HUES6 (cell line): ENCODE data around the gene CCDC14.

Experiments used
- H3K27ac ChIP-seq: 2 replicates; pipeline ENCODE4 v1.7.0; 2013; ENCODE audit warnings: low read depth, mild to moderate bottlenecking, low read length, inconsistent platforms
- H3K27me3 ChIP-seq: 2 replicates; pipeline ENCODE4 v1.6.1; 2013; ENCODE audit warnings: low read length; ENCODE audit not compliant: control insufficient read depth, insufficient read depth
- H3K36me3 ChIP-seq: 2 replicates; pipeline ENCODE4 v1.6.1; 2013; ENCODE audit warnings: low read length; ENCODE audit not compliant: control insufficient read depth, insufficient read depth
- H3K4me1 ChIP-seq: 2 replicates; pipeline ENCODE4 v1.6.1; 2013; ENCODE audit warnings: low read length; ENCODE audit not compliant: control insufficient read depth, insufficient read depth
- H3K4me3 ChIP-seq: 2 replicates; pipeline ENCODE4 v1.5.1; 2013; ENCODE audit warnings: low read depth, low read length
- H3K9ac ChIP-seq: one replicate; pipeline ENCODE4 v1.6.1; 2013; ENCODE audit warnings: mild to moderate bottlenecking, low read length
- H3K9me3 ChIP-seq: 2 replicates; pipeline ENCODE4 v1.6.1; 2013; ENCODE audit warnings: low read depth, low read length; ENCODE audit not compliant: control insufficient read depth, insufficient read depth

The CCDC14 gene

DNA sequence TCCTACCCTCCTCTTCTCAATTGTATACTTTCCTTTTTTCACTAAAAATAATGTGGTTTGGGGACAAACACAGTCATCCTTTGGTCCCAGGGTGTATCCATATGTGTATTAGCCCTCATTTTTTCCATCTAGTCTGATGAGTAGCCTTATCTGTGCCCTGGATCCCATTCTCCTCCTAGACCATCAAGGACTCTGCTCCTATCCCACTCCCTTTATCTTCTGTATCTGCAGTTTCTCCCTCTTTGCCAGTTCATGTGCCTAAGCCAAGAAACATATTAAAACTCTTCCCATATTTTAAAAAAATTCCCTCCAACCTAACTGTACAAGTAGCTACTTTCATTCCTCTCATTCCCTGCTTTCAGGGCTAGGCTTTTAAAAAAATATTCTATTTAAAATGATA, 25.2 kb downstream of the CCDC14 start:
- Histone ChIP-seq H3K9me3 (no peaks in the 10 kb centered on the region), H3K4me3 (no peak overlapping the region), H3K27me3 (no peaks in the 10 kb centered on the region), H3K4me1 (no peaks in the 10 kb centered on the region), H3K27ac (no peak overlapping the region), H3K9ac (no peak overlapping the region), H3K36me3 (peaks cover 74% of the 10 kb centered on the region)

GRCh38 chr3:123934250-123934649, 26.8 kb downstream of the CCDC14 start:
- peaks cover 78% of the 10 kb centered on the region for H3K36me3 ChIP-seq
- no peak overlapping the region for H3K9ac ChIP-seq
- H3K27ac ChIP-seq = no peak overlapping the region
- H3K4me3 ChIP-seq = no peak overlapping the region
- no peaks in the 10 kb centered on the region for H3K9me3 ChIP-seq
- no peaks in the 10 kb centered on the region for H3K27me3 ChIP-seq
- no peaks in the 10 kb centered on the region for H3K4me1 ChIP-seq

DNA sequence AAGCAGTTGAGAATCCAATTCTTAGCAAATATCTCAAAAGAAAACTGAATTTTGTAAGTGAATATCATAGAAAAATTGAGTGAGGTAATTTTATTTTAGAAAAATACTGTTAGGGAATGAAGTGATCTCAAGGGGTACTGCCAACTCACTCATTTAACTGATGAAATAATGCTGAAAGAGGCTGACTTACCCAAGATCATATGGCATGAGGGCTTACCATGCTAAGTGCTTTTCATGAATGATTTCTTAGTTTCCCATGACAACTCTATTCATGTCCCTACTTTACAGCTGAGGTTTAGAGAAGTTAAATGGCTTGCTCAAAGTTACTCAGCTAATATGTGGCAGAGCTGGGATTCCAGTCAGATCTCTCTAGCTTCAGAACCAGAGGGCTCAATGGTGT, 30.6 kb downstream of the CCDC14 start:
- H3K9ac ChIP-seq = no peak overlapping the region
- no peaks in the 10 kb centered on the region for H3K27me3 ChIP-seq
- no peaks in the 10 kb centered on the region for H3K9me3 ChIP-seq
- H3K4me3 ChIP-seq = no peak overlapping the region
- H3K4me1 ChIP-seq = no peaks in the 10 kb centered on the region
- H3K27ac ChIP-seq = no peak overlapping the region
- peaks cover 76% of the 10 kb centered on the region for H3K36me3 ChIP-seq

DNA sequence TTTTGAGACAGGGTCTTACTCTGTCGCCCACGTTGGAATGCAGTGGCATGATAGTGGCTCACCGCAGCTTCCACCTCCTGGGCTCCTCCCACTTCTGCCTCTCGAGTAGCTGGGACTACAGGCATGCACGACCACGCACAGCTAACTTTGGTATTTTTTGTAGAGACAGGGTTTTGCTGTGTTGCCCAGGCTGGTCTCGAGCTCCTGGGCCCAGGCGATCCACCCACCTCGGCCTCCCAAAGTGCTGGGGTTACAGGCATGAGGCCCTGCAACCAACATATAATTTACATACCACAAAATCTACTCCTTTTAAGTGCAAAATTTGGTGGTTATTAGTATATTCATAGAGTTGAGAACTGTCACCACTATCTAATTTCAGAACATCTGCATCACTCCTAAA, 31.7 kb downstream of the CCDC14 start:
- Histone ChIP-seq H3K4me1 (no peaks in the 10 kb centered on the region), H3K9me3 (no peaks in the 10 kb centered on the region), H3K27me3 (no peaks in the 10 kb centered on the region), H3K4me3 (no peak overlapping the region), H3K27ac (no peak overlapping the region), H3K9ac (no peak overlapping the region), H3K36me3 (peaks cover 76% of the 10 kb centered on the region)

DNA sequence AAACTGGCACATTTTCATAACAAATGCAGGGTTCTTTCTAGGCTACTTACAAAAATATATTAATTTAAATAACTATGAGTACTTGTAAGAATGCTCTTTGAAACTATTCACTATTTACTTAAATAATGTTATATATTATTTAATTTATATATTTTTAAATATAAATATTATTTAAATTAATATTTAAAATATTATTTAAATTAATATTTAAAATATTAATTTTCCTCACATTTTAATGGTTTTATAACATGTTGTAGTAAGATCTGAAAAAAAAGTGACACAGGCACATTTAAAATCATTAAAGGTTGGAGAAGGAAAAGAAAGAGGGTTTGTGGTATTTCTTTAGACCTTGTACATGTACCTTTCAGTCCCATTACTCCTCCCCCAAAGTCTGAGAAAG, 34.6 kb downstream of the CCDC14 start:
- H3K36me3 ChIP-seq = peaks cover 68% of the 10 kb centered on the region
- no peaks in the 10 kb centered on the region for H3K4me1 ChIP-seq
- no peaks in the 10 kb centered on the region for H3K9me3 ChIP-seq
- no peaks in the 10 kb centered on the region for H3K27me3 ChIP-seq
- no peak overlapping the region for H3K27ac ChIP-seq
- H3K9ac ChIP-seq = no peak overlapping the region
- no peak overlapping the region for H3K4me3 ChIP-seq

DNA sequence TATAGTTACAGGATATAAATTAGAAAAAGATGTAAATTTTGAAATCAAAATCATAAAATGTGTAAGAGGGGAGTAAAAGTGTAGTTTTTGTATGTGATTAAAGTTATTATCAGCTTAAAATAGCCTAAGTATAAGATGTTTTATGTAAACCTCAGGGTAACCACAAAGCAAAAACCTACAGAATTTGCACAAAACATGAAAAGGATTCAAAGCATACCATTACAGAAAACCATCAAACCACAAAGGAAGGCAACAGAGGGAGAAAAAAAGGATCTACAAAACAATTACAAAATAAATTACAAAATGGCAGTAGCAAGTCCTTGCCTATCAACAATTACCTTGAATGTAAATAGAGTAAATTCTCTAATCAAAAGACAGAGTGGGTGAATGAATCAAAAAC, 40.2 kb downstream of the CCDC14 start:
- Histone ChIP-seq H3K27ac (no peak overlapping the region), H3K9ac (no peak overlapping the region), H3K36me3 (peaks cover 49% of the 10 kb centered on the region), H3K4me1 (no peaks in the 10 kb centered on the region), H3K9me3 (no peaks in the 10 kb centered on the region; the same call in 1 of the 2 replicates), H3K4me3 (no peak overlapping the region), H3K27me3 (no peaks in the 10 kb centered on the region)

- Histone ChIP-seq H3K9ac (no peak overlapping the region), H3K27ac (no peak overlapping the region), H3K36me3 (peaks cover 48% of the 10 kb centered on the region), H3K9me3 (no peaks in the 10 kb centered on the region; the same call in 1 of the 2 replicates), H3K4me1 (no peaks in the 10 kb centered on the region), H3K27me3 (no peaks in the 10 kb centered on the region), H3K4me3 (no peak overlapping the region)
Observed at GRCh38 chr3:123920383-123920782, 40.6 kb downstream of the CCDC14 start.

GRCh38 chr3:123919353-123919752, 41.7 kb downstream of the CCDC14 start:
- Histone ChIP-seq H3K9me3 (no peaks in the 10 kb centered on the region; the same call in 1 of the 2 replicates), H3K27ac (no peak overlapping the region), H3K4me1 (no peaks in the 10 kb centered on the region), H3K9ac (no peak overlapping the region), H3K4me3 (no peak overlapping the region), H3K27me3 (no peaks in the 10 kb centered on the region), H3K36me3 (peaks cover 54% of the 10 kb centered on the region)

DNA sequence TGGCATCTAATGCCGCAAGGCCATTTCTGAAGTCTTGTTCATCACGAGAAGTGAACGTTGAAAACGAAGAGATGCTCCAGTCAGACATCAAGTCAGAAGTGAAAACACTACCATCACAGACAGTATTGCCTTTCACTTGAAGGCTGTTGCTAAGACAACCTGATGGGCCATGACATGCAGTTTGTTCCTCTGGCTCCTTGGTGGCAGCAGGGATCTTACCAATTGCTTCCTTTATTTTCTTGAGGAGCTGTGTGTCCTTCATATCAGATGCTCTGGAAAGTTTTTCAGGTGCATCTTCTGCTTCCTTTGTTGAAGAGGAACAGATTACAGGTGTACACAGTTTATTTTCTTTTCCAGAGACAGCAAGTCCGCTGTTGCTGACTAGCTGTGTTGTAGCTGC, 46.2 kb downstream of the CCDC14 start:
- no peak overlapping the region for H3K27ac ChIP-seq
- no peaks in the 10 kb centered on the region for H3K9me3 ChIP-seq
- H3K27me3 ChIP-seq = no peaks in the 10 kb centered on the region
- no peak overlapping the region for H3K4me3 ChIP-seq
- H3K36me3 ChIP-seq = peaks cover 22% of the 10 kb centered on the region
- H3K9ac ChIP-seq = no peak overlapping the region
- H3K4me1 ChIP-seq = no peaks in the 10 kb centered on the region

- Histone ChIP-seq H3K27me3 (no peaks in the 10 kb centered on the region), H3K9ac (no peak overlapping the region), H3K4me3 (no peak overlapping the region), H3K4me1 (no peaks in the 10 kb centered on the region), H3K36me3 (peaks cover 5% of the 10 kb centered on the region), H3K9me3 (no peaks in the 10 kb centered on the region), H3K27ac (no peak overlapping the region)
Observed at GRCh38 chr3:123909785-123910184, 51.2 kb downstream of the CCDC14 start.

- Histone ChIP-seq H3K4me3 (no peak overlapping the region), H3K27ac (no peak overlapping the region), H3K4me1 (no peaks in the 10 kb centered on the region), H3K36me3 (no peaks in the 10 kb centered on the region), H3K9me3 (no peaks in the 10 kb centered on the region), H3K27me3 (no peaks in the 10 kb centered on the region), H3K9ac (no peak overlapping the region)
Observed at GRCh38 chr3:123907720-123908119, 53.3 kb downstream of the CCDC14 start.

DNA sequence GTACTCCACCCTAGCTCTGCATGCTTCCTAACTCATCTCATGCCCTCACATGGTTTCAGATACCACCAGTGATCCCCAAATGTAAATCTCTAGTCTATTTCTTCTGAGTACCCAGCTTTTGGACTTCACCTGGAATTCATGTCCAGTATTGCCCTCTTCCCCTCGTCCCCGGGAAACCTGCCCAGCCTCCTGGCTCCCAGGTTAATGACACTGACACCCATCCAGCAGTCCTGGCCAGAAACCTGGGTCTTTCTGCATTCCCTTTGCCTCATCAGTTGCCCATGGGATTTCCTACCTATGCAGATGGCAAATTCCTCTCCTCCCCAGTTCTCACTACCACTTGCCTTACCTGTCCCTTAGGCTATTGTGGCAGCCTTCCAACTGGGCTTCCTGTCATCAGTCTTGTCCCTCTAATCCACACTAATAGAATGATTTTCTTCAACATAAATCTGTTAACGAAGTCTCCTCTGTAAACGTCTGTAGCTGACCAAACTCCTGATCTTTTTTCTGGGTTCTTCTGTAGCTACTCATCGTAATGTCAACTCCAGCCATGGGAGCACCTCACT, 61.6 kb downstream of the CCDC14 start:
- H3K36me3 ChIP-seq = no peaks in the 10 kb centered on the region

More for the DNA sequence above, 61.6 kb downstream of the CCDC14 start:
- Histone ChIP-seq H3K4me3 (no peak overlapping the region), H3K9me3 (no peaks in the 10 kb centered on the region), H3K9ac (no peak overlapping the region), H3K27ac (no peak overlapping the region), H3K27me3 (no peaks in the 10 kb centered on the region), H3K4me1 (no peaks in the 10 kb centered on the region)
